Fibroblast of skin of right quadriceps (primary cell): ENCODE results near the gene ADGRV1.
"Not testable (repeated sequence)": the region's sequence is repeated elsewhere in the genome, so short reads cannot be mapped to it uniquely, and the experiment has no call there.

Source experiments
- DNase-seq: peaks from one replicate; pipeline ENCODE4 v3.0.0-alpha.2; 2013

The ADGRV1 gene

GRCh38 chr5:90917928-90918668 lies 359.5 kb downstream of the ADGRV1 start:
- DNase-seq: no peak

DNA sequence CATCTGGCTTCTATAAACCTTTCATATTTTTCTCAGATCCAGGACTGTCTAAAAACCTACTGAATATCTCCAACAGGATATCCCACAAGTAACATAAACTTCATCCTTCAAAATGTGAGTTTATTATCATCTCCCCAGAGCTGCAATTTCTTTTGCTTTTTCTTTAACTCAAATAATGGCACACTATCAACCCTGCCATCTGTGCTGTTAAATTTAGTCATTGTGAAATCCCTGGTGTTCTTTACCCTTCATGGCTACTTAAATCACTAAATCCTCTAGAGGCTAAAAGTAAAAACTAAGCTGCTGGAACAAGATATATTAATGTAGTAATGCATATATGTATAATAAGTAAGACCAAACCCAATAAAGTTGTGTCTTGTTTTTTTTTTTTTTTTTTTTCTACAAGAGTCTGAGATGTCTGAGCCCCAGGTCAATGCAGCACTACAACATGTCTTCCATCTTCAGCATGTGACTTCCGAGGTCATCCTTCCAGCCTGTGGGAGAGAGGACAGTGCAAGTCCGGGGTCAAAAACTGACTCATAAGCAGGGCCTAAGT lies 362.9 kb downstream of the ADGRV1 start:
- DNase-seq: no peak

GRCh38 chr5:90924222-90924621 lies 365.6 kb downstream of the ADGRV1 start:
- DNase-seq: not testable (repeated sequence)

- DNase-seq: not testable (repeated sequence)
Measured at GRCh38 chr5:90929013-90929839, 370.6 kb downstream of the ADGRV1 start.

GRCh38 chr5:90930062-90930461 lies 371.5 kb downstream of the ADGRV1 start:
- no peak for DNase-seq

DNA sequence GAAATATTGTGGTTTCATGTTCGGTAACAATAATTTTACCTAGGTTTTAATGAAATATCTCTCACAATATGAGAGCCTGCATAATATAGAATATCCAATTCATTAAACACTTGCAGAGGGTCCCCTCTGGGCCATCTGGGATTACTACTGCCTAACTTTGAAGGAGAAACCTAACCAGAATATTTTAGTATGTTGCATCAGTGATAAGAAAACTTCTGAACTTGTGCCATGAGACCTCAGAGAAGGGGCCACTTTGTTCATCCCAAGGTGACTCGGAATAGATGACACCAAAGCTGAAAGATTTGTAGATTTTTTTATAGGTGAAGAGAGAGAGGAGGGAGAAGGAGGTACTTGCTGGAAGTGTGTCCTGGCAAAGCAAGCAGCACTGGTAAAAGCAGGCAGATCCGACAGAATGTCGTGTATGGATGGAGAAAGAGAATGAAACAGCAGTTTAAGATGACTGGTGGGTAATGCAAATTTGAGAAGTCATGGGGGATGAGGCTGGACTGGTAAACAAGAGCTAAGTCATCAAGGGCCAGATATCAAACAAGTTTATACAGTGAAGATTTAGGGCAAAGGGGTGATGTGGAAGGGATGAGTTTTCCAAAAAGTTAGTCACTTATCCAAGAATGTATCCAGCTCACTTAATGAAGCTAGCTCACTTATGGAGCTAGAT lies 372.3 kb downstream of the ADGRV1 start:
- no peak for DNase-seq

- DNase-seq: peak; percentile 61
Measured at GRCh38 chr5:90932052-90932699, 373.6 kb downstream of the ADGRV1 start.

DNA sequence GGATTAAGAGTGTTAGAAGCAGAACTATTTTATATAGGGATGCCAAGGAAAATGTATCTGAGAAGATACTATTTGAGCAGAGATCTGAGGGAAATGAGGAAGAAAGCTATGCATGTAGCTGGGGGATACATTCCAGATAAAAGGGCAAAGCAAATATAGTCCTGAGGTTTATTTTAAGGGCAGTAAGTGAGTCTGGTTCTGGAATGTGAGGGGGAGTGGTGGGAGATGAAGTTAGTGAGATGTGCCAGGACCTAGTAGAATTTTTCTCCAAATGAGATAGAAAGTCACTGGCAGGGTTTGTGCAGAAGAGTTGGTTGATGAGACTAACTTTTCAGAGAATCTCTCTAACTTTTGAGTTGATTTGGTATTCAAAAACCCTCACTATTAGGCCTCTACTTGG lies 374.7 kb downstream of the ADGRV1 start:
- no peak for DNase-seq

DNA sequence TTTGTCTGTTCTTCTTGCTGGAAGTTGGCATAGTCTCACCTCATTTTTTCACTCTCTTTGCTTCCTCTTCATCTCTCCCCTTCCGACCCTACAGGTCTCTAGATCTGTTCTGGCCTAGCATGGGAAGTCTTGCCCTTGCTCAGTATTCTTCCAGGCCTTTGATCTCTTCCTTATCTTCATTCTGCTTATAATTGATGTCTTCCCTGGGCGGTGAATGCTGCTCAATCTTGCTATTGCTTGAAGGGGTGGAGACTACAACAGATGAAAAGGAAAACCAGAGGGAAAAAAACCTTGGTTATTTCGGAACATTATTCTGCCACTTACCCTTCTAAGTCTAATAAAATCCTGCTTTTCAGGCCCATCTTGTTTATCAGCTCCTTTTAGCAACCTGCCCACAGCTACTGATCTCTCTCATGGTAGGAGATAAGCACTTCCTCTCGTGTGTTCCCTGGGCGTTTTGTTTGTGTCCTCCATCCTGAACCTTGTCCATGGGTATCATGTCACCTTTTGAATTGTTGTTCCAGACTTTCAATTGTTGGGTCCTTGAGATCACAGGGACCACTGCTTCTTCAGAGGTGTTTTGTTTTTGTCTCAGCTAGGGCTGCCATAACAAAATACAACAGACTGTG lies 375.6 kb downstream of the ADGRV1 start:
- no peak for DNase-seq

GRCh38 chr5:90934738-90935137 lies 376.1 kb downstream of the ADGRV1 start:
- DNase-seq: no peak

GRCh38 chr5:90939211-90939610 lies 380.6 kb downstream of the ADGRV1 start:
- DNase-seq: peak; percentile 57

- DNase-seq: peak; percentile 57
Measured at GRCh38 chr5:90940227-90940995, 381.8 kb downstream of the ADGRV1 start.

DNA sequence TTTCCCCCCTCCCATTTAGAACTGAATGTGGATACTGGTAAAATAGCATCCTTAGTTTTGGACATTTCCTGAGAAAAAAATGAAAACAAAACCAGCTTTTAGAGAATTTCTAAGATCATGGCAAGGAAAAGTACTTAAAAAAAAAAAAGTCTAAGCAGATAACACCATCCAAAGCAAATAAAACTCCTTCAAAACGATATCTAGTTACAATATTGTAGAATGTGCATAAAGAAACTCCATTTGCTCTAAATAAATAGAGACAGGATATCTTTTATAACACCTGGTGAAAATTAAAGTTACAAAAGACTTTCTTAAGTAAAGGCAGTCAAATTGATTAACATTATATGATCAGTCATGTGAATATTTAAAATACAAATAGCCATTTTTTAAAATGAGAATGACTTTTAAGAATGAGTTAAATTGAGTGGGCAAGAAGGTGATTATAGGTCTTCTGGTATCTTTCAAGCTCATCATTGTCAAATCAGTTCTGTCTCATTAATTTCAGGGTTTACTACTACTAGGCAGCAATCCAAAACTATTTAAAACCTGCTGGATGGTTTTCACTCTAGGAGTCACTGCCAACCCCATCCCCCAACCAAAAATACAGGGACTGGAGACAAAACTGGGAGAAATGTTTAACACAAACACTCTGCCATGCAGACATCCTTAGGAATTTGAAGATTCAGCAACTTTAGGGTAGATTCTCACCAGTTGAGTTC lies 382.6 kb downstream of the ADGRV1 start:
- no peak for DNase-seq

DNA sequence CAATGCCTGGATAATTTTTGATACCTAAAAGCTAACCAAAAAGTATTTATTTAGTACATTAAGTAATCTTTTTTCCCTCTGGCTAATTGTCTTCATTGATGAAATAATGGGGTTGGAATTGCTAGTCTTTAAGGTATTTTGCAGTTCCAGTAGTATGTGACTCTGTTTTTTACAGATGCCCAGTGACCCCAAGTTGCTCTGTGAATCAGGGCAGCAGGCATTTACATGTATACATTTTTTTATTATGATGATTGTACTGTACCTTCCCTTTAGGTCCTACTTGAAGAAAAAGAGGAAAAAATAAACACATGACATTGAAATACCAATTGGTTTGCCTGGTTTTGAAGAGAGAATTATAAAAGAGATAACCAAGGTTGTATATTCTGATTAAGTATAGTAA lies 385.5 kb downstream of the ADGRV1 start:
- DNase-seq: peak; percentile 22

- DNase-seq: no peak
Measured at GRCh38 chr5:90947667-90948066, 389.1 kb downstream of the ADGRV1 start.

- DNase-seq: no peak
Measured at GRCh38 chr5:90948969-90949368, 390.4 kb downstream of the ADGRV1 start.

DNA sequence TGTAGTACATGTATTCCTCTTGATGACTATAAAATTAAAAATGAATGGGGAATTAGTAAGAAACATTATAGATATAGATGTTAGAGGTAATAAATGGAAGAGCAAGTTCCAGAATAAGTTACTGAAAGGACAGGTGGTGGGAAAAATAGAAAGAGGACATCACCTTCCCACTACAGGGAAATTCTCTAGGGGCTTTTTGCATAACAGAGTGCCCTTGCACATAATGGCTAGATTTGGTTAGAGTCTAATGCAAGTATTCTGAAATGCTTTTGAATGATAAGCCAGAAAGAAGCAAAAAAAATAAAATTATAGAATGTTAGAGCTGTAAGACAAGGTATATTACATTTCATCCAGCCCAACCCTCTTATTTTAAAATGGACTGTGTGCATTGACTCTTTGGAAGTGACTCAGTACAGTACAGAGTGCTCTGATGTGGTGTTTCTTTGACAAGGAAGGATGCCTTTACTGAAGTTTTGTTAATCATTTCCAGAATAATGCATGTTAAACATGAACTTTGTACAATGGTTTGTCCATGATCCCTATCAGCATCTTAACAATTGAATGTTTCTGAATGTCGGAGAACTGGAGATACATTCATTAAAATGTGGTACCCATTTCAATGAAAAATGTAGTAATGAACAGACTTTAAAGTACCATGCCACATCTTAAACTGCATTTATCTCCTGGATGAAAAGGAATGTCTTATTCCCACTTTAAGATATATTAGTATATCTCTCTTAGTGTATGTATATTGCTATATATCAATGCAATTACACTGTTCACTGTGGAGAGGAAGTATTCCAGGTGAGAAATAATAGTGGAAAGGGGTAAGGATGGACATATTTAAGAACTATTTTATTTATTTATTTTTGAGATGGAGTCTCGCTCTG lies 391.1 kb downstream of the ADGRV1 start:
- no peak for DNase-seq

DNA sequence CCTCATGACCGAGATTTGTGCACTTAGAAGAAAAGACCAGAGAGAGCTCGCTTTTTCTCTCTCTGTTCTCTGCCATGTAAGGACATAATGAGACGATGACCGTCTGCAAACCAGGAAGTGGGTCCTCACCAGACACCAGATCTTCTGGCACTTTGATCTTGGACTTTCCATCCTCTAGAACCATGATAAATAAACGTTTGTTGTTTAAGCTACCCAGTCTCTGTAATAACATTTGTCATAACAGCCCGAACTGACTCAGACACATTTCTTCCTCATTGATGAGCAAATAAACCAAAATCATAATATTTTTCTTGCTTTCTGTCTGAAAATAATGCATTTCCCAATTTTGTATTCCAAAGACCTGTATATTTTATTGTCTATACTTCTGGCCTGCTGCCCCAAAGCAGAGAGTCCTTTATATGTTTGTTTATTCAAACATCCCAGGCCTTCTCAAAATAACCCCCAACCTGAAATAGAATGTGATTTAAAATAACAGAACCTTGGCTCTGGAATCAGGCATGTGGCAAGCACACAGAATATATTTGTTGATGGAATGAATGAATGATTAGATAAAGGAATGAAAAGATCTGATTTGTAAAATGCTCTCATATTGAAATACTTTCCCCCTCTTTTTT lies 396.5 kb downstream of the ADGRV1 start:
- no peak for DNase-seq

DNA sequence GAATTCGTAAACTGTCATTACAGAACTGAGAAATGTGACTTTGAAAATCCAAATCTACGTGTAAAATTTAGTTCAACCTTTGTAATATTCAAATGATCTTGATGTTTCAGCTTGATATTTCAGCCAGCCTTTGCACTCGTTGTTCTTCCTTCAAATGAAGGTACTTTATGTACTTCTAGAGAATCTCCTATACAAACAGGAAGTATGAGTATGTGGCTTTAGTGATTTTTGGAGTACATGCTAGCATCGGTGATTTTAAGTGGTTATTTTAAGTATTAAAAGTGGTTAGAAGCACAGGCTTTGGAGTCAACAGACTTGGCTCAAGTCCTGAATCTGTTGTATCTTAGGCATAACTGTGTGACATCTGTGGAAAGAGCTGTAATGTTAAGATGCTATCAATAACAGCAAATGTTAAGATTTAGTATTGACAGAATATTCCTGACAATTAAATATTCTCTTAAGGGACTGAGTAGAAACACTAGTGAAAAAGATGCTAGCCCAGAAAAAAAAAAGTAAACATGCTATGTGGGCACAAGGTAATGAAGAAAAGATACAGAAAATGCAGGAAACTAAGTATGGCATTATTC lies 398.0 kb downstream of the ADGRV1 start:
- DNase-seq: no peak
